Heart right ventricle (tissue), 16 donors: ENCODE measurements around the gene KCNJ11. TPM values are rescaled to one million over a fixed set of nuclear protein-coding genes. Genes with fewer than 3 reads are reported as not detected.

Experiments used
- ATAC-seq, 8 donors: fragments of 200-7000 bp; cut with Tn5 transposase; one replicate each; pipeline ENCODE4 v1.9.1; 2020; ENCODE audit warnings: mild to moderate bottlenecking in 8 of 8, moderate library complexity in 8 of 8, moderate number of reproducible peaks in 1 of 8
- DNase-seq, 2 donors: peaks; one replicate each; pipeline ENCODE4 v3.0.0-alpha.2; 2020
- H3K27ac ChIP-seq, 10 donors: fragments of 200-600 bp; sonication (generic) in 2 of 10; one replicate each; pipeline versions ENCODE4 v1.5.0 to v1.8.0; 2020 to 2022; ENCODE audit warnings: mild to moderate bottlenecking in 3 of 10
- H3K27me3 ChIP-seq, 7 donors: fragments of 200-600 bp; one replicate each; pipeline ENCODE4 v1.8.0; 2021 to 2022; ENCODE audit warnings: mild to moderate bottlenecking in 2 of 7
- H3K36me3 ChIP-seq, 9 donors: fragments of 200-600 bp; sonication (generic) in 1 of 9; one replicate each; pipeline versions ENCODE4 v1.5.0 to v1.8.0; 2020 to 2022; ENCODE audit warnings: mild to moderate bottlenecking in 2 of 9
- H3K4me1 ChIP-seq, 9 donors: fragments of 200-600 bp; sonication (generic) in 1 of 9; one replicate each; pipeline versions ENCODE4 v1.5.0 to v1.8.0; 2020 to 2022; ENCODE audit warnings: mild to moderate bottlenecking in 4 of 9
- H3K4me3 ChIP-seq, 10 donors: fragments of 200-600 bp; sonication (generic) in 2 of 10; one replicate each; pipeline versions ENCODE4 v1.5.0 to v1.8.0; 2020 to 2022; ENCODE audit warnings: mild to moderate bottlenecking in 7 of 10, moderate library complexity in 2 of 10
- H3K9me3 ChIP-seq, 11 donors: fragments of 200-600 bp in 10 of 11; sonication (generic) in 2 of 11; one replicate each; pipeline versions ENCODE4 v1.5.0 to v1.8.0; 2013 to 2022; ENCODE audit warnings: mild to moderate bottlenecking in 2 of 11, control low read depth in 1 of 11, moderate library complexity in 1 of 11
- WGBS, 2 donors: extraction: QIAGEN DNeasy Blood & Tissue Kit; methylation state at CpG; one replicate each; pipeline ENCODE4 v1.1.7; 2013; ENCODE audit warnings: inconsistent platforms in 1 of 2; 5-methylcytosine and 5-hydroxymethylcytosine counted together
- intact Hi-C, 10 donors: fragments of 100-400 bp; cut with DNase I; formaldehyde crosslinking; loops; one replicate each; pipeline versions ENCODE4 v1.11.1 to v1.14.2; 2022
- polyA plus RNA-seq, 2 donors: library from polyadenylated mRNA; stranded (reverse); fragments of 200-250 nt; gene quantifications; one replicate each; pipeline ENCODE4 v1.2.3, GENCODE V29; 2013
- total RNA-seq, 10 donors: library from RNA; stranded (reverse); fragmentation: NEBNext Ultra II Directional in 3 of 10; extraction: Animal tissue kit (Norgen Biotek cat#: 25700) in 3 of 10; gene quantifications; one replicate each; pipeline versions ENCODE4 v1.2.1 to v1.2.4, GENCODE V29; 2021 to 2023
- TF ChIP-seq, protein P1 (sequence below), 9 donors: fragments of 200-600 bp; sonication (generic) in 2 of 9; IDR thresholded peaks; one replicate each; pipeline versions ENCODE4 v1.5.0 to v1.8.0; 2021 to 2022; ENCODE audit warnings: antibody characterized with exemption in 9 of 9, mild to moderate bottlenecking in 5 of 9, moderate library complexity in 1 of 9
- donor health status: Arrhythmogenic right ventricular cardiomyopathy.
- donor health status: ischemic (EF 13 %, LVEDD 7.1; RV severe dilation, severe dysfunction).
- donor health status: healthy with polysubstance abuse.
- donor health status: DM: no; HTN: yes; CAD: no.
- donor health status: DM: no; HTN: no; CAD: no.
- donor health status: ischemic (EF 25% LVEDD 6.9; RV normal size, moderate dysfunction).
- donor health status: ischemic (EF 25% LVEDD 5.7; RV mildly dilated, moderate dysfunction).
- donor health status: healthy.
- donor health status: DM: yes; HTN: yes; CAD: no.
- donor health status: Ischemic cardiomyopathy.
- donor health status: ischemic (EF 35%, LVEDD 5.7; RV mildly dilated, moderate dysfunction).
- donor health status: nonischemic (EF 11% LVEDD 7.7; RV severe dilation, severe dysfunction).
- donor health status: DM: yes; HTN: yes; CAD: no.
- donor health status: PGD.
- donor health status: ischemic (EF 29% LVEDD 5.4; RV normal size, mild dysfunction).
- donor health status: nonischemic (EF 23%, LVEDD 6.1; RV moderate dilation, normal function).

KCNJ11 gene
- total and polyA plus RNA-seq, 12 donors, result 8.9 to 27.0 (median 13.9) TPM

DNA sequence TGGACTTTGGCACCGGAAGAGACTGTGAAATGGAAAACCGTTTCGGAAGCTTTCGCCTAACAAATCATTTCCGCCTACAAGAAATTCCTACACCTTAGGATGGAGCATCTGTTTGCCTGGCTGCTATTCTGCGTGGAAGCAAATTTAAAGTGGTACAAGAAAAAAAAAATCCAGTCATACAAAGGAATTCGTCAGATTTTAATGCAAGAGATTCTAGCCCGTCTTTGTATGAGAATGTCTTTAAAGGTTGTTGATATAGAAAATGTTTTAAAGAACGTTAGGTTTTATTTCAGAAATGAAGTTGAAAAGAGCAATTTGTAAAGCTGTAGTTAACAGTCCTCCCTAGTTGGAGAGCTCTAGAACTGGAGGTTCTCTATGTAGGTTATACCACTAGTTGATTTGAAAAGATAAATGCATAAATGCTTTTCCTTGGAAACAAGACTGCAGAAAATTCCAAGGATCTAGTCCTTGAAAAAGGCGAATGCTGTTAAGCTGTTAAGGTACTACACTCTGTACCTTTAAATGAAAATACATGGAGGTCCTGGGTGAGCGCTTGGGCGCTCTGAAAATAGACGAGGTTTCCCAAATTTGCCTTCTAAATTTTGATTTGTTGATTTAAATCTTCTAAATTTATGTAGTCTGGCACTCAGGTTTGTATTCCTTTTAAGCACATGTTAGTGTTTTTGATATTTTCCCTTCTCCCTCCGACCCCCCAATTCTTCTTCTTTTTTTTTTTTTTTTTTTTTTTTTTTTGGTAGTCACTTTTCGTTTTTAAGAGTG is 34.4 kb downstream of the KCNJ11 start:
- intact Hi-C loops, result loop anchor here in 2 of 10 donors (5.0 kb wide), 2 partner anchors 77 to 122 kb away; partner anchors contain the start of gene NUCB2 (in 2 of the 2)
- 6 to 7% methylated on average over 15 of the region's 15 CpGs for WGBS, 2 donors
- peak overlapping the region; percentile 50 to 77 (median 71) for H3K4me3 ChIP-seq
- DNase-seq, result no peak
- ATAC-seq, result no peak
- peak overlapping the region in 9 of 10 donors; percentile 70 to 89 (median 83) for H3K27ac ChIP-seq
- H3K4me1 ChIP-seq, result peaks cover 0 to 34% (median 16%) of the 10 kb centered on the region in 9 donors
- H3K9me3 ChIP-seq, result peaks cover 0 to 1% (median 0%) of the 10 kb centered on the region in 11 donors
- no peaks in the 10 kb centered on the region for H3K36me3 ChIP-seq
- peaks cover 0 to 4% (median 0%) of the 10 kb centered on the region in 7 donors for H3K27me3 ChIP-seq
- TF ChIP-seq, protein P1, sequence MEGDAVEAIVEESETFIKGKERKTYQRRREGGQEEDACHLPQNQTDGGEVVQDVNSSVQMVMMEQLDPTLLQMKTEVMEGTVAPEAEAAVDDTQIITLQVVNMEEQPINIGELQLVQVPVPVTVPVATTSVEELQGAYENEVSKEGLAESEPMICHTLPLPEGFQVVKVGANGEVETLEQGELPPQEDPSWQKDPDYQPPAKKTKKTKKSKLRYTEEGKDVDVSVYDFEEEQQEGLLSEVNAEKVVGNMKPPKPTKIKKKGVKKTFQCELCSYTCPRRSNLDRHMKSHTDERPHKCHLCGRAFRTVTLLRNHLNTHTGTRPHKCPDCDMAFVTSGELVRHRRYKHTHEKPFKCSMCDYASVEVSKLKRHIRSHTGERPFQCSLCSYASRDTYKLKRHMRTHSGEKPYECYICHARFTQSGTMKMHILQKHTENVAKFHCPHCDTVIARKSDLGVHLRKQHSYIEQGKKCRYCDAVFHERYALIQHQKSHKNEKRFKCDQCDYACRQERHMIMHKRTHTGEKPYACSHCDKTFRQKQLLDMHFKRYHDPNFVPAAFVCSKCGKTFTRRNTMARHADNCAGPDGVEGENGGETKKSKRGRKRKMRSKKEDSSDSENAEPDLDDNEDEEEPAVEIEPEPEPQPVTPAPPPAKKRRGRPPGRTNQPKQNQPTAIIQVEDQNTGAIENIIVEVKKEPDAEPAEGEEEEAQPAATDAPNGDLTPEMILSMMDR (IDR thresholded peaks at IDR 0.05), result no peak

DNA sequence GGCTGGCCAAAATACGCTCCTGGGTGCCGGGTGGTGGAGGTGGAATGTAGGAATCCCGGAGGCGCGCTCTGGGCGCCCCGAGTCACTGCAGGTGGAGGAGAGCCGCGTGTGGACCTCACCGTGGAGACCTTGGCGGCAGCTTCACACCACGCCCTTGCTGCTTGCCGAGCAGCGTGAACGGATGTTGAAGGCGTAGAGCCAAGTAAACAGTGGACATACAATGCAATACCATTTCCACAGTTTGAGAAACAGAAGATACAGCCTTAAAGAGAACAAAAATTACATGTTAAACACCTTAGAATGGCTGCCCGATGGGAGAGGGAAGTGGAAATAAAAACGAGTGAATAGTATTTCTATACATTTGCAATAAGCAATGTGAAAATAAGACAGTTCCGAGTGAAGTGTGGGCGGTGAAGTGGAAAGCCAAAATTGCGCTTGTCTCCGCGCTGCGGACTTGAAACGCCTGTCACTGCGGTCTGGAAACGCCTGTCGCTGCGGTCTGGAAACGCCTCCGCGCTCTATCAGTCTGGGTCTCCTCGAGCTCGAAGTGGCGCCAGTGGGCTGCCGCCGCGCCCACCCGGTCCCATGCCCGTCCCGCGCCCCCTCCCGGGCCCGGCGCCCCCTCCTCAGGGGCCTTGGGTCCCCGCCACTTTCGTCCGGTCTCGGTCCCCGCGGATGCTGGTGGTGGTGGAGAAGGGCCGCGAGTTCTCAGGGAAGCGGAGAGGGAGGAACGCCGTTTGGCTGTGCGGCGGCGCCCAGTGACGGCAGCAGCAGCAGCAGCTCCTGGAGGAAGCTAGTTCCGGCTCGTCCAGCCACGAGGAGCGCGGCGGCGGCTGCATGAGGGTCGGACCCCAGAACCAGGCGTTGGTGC is 35.3 kb downstream of the KCNJ11 start:
- DNase-seq, result peak; percentile 72 to 76
- Histone ChIP-seq H3K9me3 (no peaks in the 10 kb centered on the region), H3K4me1 (peaks cover 0 to 34% (median 16%) of the 10 kb centered on the region in 9 donors), H3K36me3 (no peaks in the 10 kb centered on the region), H3K4me3 (peak overlapping the region; percentile 50 to 77 (median 71)), H3K27ac (peak overlapping the region; percentile 68 to 89 (median 83)), H3K27me3 (peaks cover 0 to 4% (median 0%) of the 10 kb centered on the region in 7 donors)
- peak; percentile 82 to 90 (median 85) for ATAC-seq
- WGBS, 2 donors, result 0% methylated on average over 68 to 69 of the region's 69 CpGs
- intact Hi-C loops, result loop anchor here in 2 of 10 donors (5.0 kb wide), 2 partner anchors 76 to 121 kb away; partner anchors contain the start of gene NUCB2 (in 2 of the 2)
- TF ChIP-seq, protein P1 (IDR thresholded peaks at IDR 0.05), result no peak

DNA sequence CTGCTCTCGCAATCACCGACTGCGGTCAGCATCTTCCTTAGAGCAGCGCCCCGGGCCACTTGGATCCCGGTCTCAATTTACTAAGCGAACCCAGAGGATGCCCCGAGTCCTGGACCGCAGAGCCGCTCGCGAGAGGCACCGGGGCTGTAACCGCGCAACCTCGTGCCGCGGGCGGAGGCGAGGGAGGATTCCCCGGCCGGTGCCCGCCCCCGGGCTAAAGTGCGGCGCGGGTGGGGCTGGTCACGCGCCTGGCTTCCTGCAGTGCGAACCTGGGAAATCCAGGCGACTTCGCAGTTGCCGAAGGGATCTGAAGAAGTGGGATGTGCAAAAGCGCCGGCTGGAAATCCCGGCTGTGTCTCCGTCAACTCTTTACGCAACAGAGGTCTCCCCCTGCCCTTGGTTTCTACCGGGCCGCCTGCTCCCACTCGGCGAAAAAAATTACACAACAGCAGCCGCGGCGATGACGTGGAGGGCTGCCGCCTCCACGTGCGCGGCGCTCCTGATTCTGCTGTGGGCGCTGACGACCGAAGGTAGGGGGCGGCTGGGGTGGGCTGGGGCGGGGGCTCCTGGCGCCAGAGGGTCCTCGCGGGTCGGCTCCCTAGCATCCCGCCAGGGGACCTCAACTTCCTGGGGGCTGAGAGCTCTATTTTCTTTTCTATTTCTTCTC is 36.8 kb downstream of the KCNJ11 start, which contains the start of gene NCR3LG1:
Gene NCR3LG1, plus strand, starts transcription at position 291 of the 667 bp plus-strand sequence. Its CDS starts 170 bp downstream, at position 461.
- DNase-seq (peak; percentile 33 to 44), ATAC-seq (peak; percentile 24 to 77 (median 53))
- WGBS, 2 donors, result 1% methylated on average over 53 to 61 of the region's 61 CpGs
- TF ChIP-seq, protein P1 (IDR thresholded peaks at IDR 0.05), result no peak
- peak within 1 kb of the TSS in 5 of 10 donors; percentile 35 to 89 (median 51) for H3K27ac ChIP-seq
- H3K27me3 ChIP-seq, result peaks cover 0 to 4% (median 0%) of the 10 kb centered on the region in 7 donors
- intact Hi-C loops, result loop anchor here in 2 of 10 donors (5.0 kb wide), 2 partner anchors 74 to 119 kb away; partner anchors contain the start of gene NUCB2 (in 2 of the 2)
- no peaks in the 10 kb centered on the region for H3K9me3 ChIP-seq
- peak within 1 kb of the TSS; percentile 50 to 77 (median 71) for H3K4me3 ChIP-seq
- H3K36me3 ChIP-seq, result no peaks in the 10 kb centered on the region
- peaks cover 0 to 34% (median 16%) of the 10 kb centered on the region in 9 donors for H3K4me1 ChIP-seq
